H1 (cell line): ENCODE data around the gene PRMT3. TPM values are rescaled to one million over a fixed set of nuclear protein-coding genes. Genes with fewer than 3 reads are reported as not detected.
A peak's percentile ranks its signal among the peaks of the same experiment; 100 is the strongest.

ENCODE experiments used
- POU5F1 ChIP-seq: IDR thresholded peaks from 2 replicates; pipeline ENCODE4 v1.6.1; 2011; ENCODE audit warnings: low read depth, mild to moderate bottlenecking, low read length, moderate library complexity
- RAD21 ChIP-seq, 2 experiments: IDR thresholded peaks in 1 of 2; conservative IDR thresholded peaks in 1 of 2; 2 replicates each; pipeline ENCODE4 v1.6.1; 2011; ENCODE audit warnings: low read depth in 2 of 2, low read length in 2 of 2, improper control_type of control experiment in 1 of 2, inconsistent platforms in 1 of 2, mild to moderate bottlenecking in 1 of 2, moderate library complexity in 1 of 2
- SP4 ChIP-seq: IDR thresholded peaks from 2 replicates; pipeline ENCODE4 v1.6.1; 2012; ENCODE audit warnings: low read length, inconsistent platforms
- YY1 ChIP-seq: IDR thresholded peaks from 2 replicates; pipeline ENCODE4 v1.6.1; 2011; ENCODE audit warnings: low read depth, mild to moderate bottlenecking, low read length
- polyA plus RNA-seq, 7 experiments: library from polyadenylated mRNA; depleted of rRNA in 3 of 7; stranded (reverse) in 5 of 7; unstranded in 2 of 7; fragments of >200 nt in 5 of 7; fragments of 200-250 nt in 2 of 7; gene quantifications; 1 replicate in 5 of 7; 2 replicates in 1 of 7; 4 replicates in 1 of 7; pipeline versions ENCODE4 v1.2.1 to v1.2.3, GENCODE V29; 2011 to 2013; ENCODE audit warnings: missing spikeins in 2 of 7, mixed read lengths in 2 of 7
- total RNA-seq: library from RNA; stranded (reverse); fragmentation: NEBNext Ultra II Directional; extraction: Animal tissue kit (Norgen Biotek cat#: 25700); gene quantifications from 2 replicates; pipeline ENCODE4 v1.2.1, GENCODE V29; 2021

PRMT3 gene
- total and polyA plus RNA-seq, 2 of the 8 experiments (the other 6 are each of a cell fraction or from before 2014, with no cell fraction given): 11.2 to 26.5 TPM

DNA sequence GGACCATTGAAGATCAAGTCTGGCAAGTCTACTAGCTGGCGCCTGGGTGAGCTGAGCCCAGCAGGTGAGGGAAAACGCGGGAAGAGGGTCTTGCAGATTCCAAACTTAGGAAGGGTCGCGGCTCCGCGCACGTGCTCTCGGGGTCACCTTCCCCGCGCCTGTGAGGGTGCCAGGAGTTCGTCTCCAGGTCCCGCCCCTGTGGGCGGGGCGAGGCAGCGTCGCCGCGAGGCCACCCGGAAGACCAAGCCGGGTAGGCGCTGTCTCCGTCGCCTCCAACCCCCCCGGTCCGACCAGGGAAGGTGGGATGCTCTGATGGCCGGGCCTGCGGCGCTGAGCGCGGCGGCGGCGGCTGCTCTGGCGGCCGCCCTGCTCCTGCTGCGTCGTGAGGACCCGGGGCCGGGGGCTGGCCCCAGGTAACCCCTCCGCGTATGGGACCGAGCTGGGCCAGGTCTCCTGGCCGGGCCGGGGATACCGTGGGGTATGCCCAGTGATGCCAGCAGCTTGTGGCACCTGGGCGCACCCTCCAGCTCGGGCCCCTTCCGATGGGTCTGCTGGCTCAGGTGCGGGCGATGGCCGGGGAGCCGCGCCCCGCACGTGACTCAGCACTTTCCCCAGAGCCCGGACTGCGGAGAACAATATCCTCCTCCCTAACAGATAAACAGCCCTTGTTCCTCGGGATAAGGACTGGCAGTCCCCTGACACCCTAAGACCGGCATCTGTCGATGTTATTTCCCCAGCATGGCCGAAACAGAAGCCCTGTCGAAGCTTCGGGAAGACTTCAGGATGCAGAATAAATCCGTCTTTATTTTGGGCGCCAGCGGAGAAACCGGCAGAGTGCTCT lies 23.8 kb upstream of the PRMT3 start, which contains the start of gene HTATIP2 (continued):
- TF ChIP-seq SP4 (peak; percentile 20; the same call in 1 of the 2 replicates), YY1 (no peak), RAD21 (IDR thresholded peaks at IDR 0.05 in 1 of 2, conservative IDR thresholded peaks at IDR 0.05 in 1 of 2; ENCODE audit: low read depth in 2 of 2, low read length in 2 of 2) (no peak), POU5F1 (no peak)
